Mammary epithelial cell (primary cell): ENCODE results near the gene IGFN1.

ENCODE experiments used
- CTCF ChIP-seq, 2 donors: IDR thresholded peaks in 1 of 2; conservative IDR thresholded peaks in 1 of 2; 2 replicates each; pipeline ENCODE4 v1.5.1; 2011 to 2012; ENCODE audit warnings: inconsistent platforms in 2 of 2, low read length in 2 of 2, mild to moderate bottlenecking in 2 of 2, control low read depth in 1 of 2, low read depth in 1 of 2; ENCODE audit not compliant: insufficient read depth in 1 of 2; ENCODE audit errors: extremely low read depth in 1 of 2
- EZH2 ChIP-seq: IDR thresholded peaks from 2 replicates; pipeline ENCODE4 v1.6.1; 2012; ENCODE audit warnings: low read length, inconsistent platforms, borderline replicate concordance

GRCh38 chr1:201266774-201267173 is 76.2 kb downstream of the IGFN1 start:
- no peak for TF ChIP-seq EZH2
- no peak for TF ChIP-seq CTCF (conservative IDR thresholded peaks at IDR 0.05 in 1 of 2, IDR thresholded peaks at IDR 0.05 in 1 of 2; ENCODE audit: extremely low read depth in 1 of 2, insufficient read depth in 1 of 2, low read depth in 1 of 2, low read length in 2 of 2)
